Measurements from ENCODE around the gene B4GALT6.

- TF ChIP-seq SP1 (IDR thresholded peaks at IDR 0.05) (no peak), NFRKB (IDR thresholded peaks at IDR 0.05) (no peak), BHLHE40 (IDR thresholded peaks at IDR 0.05; ENCODE audit: borderline replicate concordance) (no peak), ARNT (IDR thresholded peaks at IDR 0.05) (no peak), PKNOX1 (IDR thresholded peaks at IDR 0.05) (no peak), CTBP1 (IDR thresholded peaks at IDR 0.05; ENCODE audit: borderline replicate concordance) (no peak), ELF4 (IDR thresholded peaks at IDR 0.05) (no peak), FOXM1 (IDR thresholded peaks at IDR 0.05; ENCODE audit: borderline replicate concordance) (no peak), FOXA1 (IDR thresholded peaks at IDR 0.05) (no peak), FOXK2 (IDR thresholded peaks at IDR 0.05) (no peak), TARDBP (IDR thresholded peaks at IDR 0.05) (no peak), SUZ12 (IDR thresholded peaks at IDR 0.05) (no peak), ZNF384 (IDR thresholded peaks at IDR 0.05) (no peak), HDGF (IDR thresholded peaks at IDR 0.05; ENCODE audit: borderline replicate concordance) (no peak)
Measured at GRCh38 chr18:31664101-31664500, 20.3 kb downstream of the B4GALT6 start.
